ENCODE measurements around the gene ABCG1.

Gene ABCG1

GRCh38 chr21:42195378-42196031 lies 23.4 kb upstream of the ABCG1 start:
- CTCF ChIA-PET, result no interaction called here
- POLR2A ChIA-PET, result no interaction called here
- no peak for DNase-seq (ENCODE audit: extremely low spot score)
- TF ChIP-seq TARDBP (IDR thresholded peaks at IDR 0.05) (no peak), HDGF (IDR thresholded peaks at IDR 0.05; ENCODE audit: borderline replicate concordance) (no peak), ZNF384 (IDR thresholded peaks at IDR 0.05) (no peak), BHLHE40 (IDR thresholded peaks at IDR 0.05; ENCODE audit: borderline replicate concordance) (no peak), NFRKB (IDR thresholded peaks at IDR 0.05) (no peak), ARNT (IDR thresholded peaks at IDR 0.05) (no peak), FOXA1 (IDR thresholded peaks at IDR 0.05) (no peak), LEF1 (IDR thresholded peaks at IDR 0.05; ENCODE audit: borderline replicate concordance) (no peak), CTBP1 (IDR thresholded peaks at IDR 0.05; ENCODE audit: borderline replicate concordance) (no peak), L3MBTL2 (conservative IDR thresholded peaks at IDR 0.05) (no peak), FOXM1 (IDR thresholded peaks at IDR 0.05; ENCODE audit: borderline replicate concordance) (no peak)

- POLR2A ChIA-PET, result interaction anchor here (1.2 kb wide), 1 partner anchor 8 kb away, joined by 3 read pairs; no protein-coding TSS in a partner anchor
- CTCF ChIA-PET, result interaction anchor here (1.2 kb wide), 1 partner anchor 59 kb away, joined by 5 read pairs; no protein-coding TSS in a partner anchor
- DNase-seq (ENCODE audit: extremely low spot score), result no peak
- no peak for TF ChIP-seq HDGF (IDR thresholded peaks at IDR 0.05; ENCODE audit: borderline replicate concordance)
- no peak for TF ChIP-seq L3MBTL2 (conservative IDR thresholded peaks at IDR 0.05)
- TF ChIP-seq FOXM1 (IDR thresholded peaks at IDR 0.05; ENCODE audit: borderline replicate concordance), result no peak
- no peak for TF ChIP-seq ARNT (IDR thresholded peaks at IDR 0.05)
Measured at GRCh38 chr21:42198929-42199867, 19.7 kb upstream of the ABCG1 start.

GRCh38 chr21:42199868-42200463 lies 19.0 kb upstream of the ABCG1 start:
- POLR2A ChIA-PET, result interaction anchor here (1.2 kb wide), 1 partner anchor 9 kb away, joined by 3 read pairs; no protein-coding TSS in a partner anchor
- no peak for DNase-seq (ENCODE audit: extremely low spot score)
- CTCF ChIA-PET, result interaction anchor here (1.2 kb wide), 1 partner anchor 59 kb away, joined by 5 read pairs; no protein-coding TSS in a partner anchor
- TF ChIP-seq ARNT (IDR thresholded peaks at IDR 0.05), result no peak
- TF ChIP-seq CTBP1 (IDR thresholded peaks at IDR 0.05; ENCODE audit: borderline replicate concordance), result no peak
- no peak for TF ChIP-seq L3MBTL2 (conservative IDR thresholded peaks at IDR 0.05)
- TF ChIP-seq, protein P1, sequence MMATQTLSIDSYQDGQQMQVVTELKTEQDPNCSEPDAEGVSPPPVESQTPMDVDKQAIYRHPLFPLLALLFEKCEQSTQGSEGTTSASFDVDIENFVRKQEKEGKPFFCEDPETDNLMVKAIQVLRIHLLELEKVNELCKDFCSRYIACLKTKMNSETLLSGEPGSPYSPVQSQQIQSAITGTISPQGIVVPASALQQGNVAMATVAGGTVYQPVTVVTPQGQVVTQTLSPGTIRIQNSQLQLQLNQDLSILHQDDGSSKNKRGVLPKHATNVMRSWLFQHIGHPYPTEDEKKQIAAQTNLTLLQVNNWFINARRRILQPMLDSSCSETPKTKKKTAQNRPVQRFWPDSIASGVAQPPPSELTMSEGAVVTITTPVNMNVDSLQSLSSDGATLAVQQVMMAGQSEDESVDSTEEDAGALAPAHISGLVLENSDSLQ (IDR thresholded peaks at IDR 0.05), result no peak
- no peak for TF ChIP-seq NFRKB (IDR thresholded peaks at IDR 0.05)
- TF ChIP-seq TARDBP (IDR thresholded peaks at IDR 0.05), result no peak
- TF ChIP-seq FOXM1 (IDR thresholded peaks at IDR 0.05; ENCODE audit: borderline replicate concordance), result no peak
- TF ChIP-seq ELF4 (IDR thresholded peaks at IDR 0.05), result no peak
- no peak for TF ChIP-seq FOXA1 (IDR thresholded peaks at IDR 0.05)
- no peak for TF ChIP-seq HDGF (IDR thresholded peaks at IDR 0.05; ENCODE audit: borderline replicate concordance)
- no peak for TF ChIP-seq SP1 (IDR thresholded peaks at IDR 0.05)
- TF ChIP-seq LEF1 (IDR thresholded peaks at IDR 0.05; ENCODE audit: borderline replicate concordance), result no peak
- no peak for TF ChIP-seq SUZ12 (IDR thresholded peaks at IDR 0.05)
- TF ChIP-seq FOXK2 (IDR thresholded peaks at IDR 0.05), result no peak
- TF ChIP-seq ZNF384 (IDR thresholded peaks at IDR 0.05), result no peak

DNA sequence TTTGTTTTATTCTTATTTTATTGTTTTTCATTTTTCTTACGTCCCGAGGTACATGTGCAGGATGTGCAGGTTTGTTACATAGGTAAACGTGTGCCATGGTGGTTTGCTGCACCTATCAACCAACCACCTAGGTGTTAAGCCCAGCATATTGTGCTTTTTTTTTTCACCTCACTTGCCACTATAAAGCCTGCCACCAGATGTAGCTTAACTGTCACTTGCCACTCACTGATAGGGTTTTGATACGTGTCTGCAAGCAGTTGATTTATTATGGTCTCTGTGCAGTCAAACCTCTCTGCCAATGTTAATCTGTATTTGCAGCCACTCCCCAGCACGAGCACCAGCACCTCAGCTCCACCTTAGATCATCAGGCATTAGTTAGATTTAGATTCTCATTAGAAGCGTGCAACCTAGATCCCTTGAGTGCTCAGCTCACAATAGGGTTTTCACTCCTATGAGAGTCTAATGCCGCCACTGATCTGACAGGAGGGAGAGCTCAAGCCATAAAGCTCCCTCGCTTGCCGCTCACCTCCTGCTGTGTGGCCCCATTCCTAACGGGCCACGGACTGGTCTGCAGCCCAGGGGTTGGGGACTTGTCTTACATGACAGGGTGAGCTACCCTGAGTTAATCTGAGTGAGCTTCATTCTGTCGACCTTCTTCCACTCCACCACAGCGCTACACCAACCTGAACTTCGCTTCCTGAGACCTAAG lies 17.9 kb upstream of the ABCG1 start:
- ChIA-PET POLR2A (no interaction called here), CTCF (interaction anchor here (1.1 to 1.2 kb wide), 2 partner anchors 37 to 58 kb away, joined by 3 to 6 read pairs; no protein-coding TSS in a partner anchor)
- DNase-seq (ENCODE audit: extremely low spot score), result no peak
- TF ChIP-seq CTBP1 (IDR thresholded peaks at IDR 0.05; ENCODE audit: borderline replicate concordance) (no peak), L3MBTL2 (conservative IDR thresholded peaks at IDR 0.05) (no peak), BHLHE40 (IDR thresholded peaks at IDR 0.05; ENCODE audit: borderline replicate concordance) (no peak)
- TF ChIP-seq, protein P1 (IDR thresholded peaks at IDR 0.05), result peak; percentile 80

DNA sequence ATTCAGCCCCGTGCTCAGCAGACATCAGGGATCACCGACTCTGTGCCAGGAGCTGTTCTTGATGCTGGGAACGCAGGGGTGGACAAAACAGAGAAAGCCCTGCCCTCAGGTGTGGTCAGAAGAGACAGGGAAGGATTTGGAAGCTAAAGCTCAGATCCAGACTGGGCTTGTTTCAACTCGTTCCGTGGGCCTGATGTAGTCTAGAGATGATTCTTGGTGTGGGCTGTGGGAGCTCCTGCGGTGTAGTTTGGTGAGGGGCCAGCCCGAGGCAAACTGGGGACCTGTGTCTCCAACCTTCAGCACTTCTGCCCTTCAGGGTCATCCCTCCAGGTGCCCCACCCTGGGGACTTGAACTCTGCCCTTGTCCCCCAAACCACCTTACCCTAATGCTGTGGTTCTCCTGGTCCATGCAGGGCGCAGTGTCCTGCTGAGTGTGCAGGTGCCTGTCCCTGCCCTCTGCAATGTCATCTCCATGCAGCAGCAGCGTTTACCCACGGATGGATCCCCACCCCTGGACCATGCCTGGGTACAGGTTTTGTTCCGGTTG lies 17.3 kb upstream of the ABCG1 start:
- no peak for DNase-seq (ENCODE audit: extremely low spot score)
- ChIA-PET POLR2A (no interaction called here), CTCF (interaction anchor here (1.1 to 1.2 kb wide), 2 partner anchors 37 to 57 kb away, joined by 3 to 6 read pairs; no protein-coding TSS in a partner anchor)
- TF ChIP-seq FOXM1 (IDR thresholded peaks at IDR 0.05; ENCODE audit: borderline replicate concordance) (no peak), SP1 (IDR thresholded peaks at IDR 0.05) (no peak), SUZ12 (IDR thresholded peaks at IDR 0.05) (no peak), LEF1 (IDR thresholded peaks at IDR 0.05; ENCODE audit: borderline replicate concordance) (no peak), ARNT (IDR thresholded peaks at IDR 0.05) (no peak), HDGF (IDR thresholded peaks at IDR 0.05; ENCODE audit: borderline replicate concordance) (no peak), L3MBTL2 (conservative IDR thresholded peaks at IDR 0.05) (no peak), FOXA1 (IDR thresholded peaks at IDR 0.05) (no peak), BHLHE40 (IDR thresholded peaks at IDR 0.05; ENCODE audit: borderline replicate concordance) (no peak), ZNF384 (IDR thresholded peaks at IDR 0.05) (no peak), NFRKB (IDR thresholded peaks at IDR 0.05) (no peak), CTBP1 (IDR thresholded peaks at IDR 0.05; ENCODE audit: borderline replicate concordance) (no peak), ELF4 (IDR thresholded peaks at IDR 0.05) (no peak), TARDBP (IDR thresholded peaks at IDR 0.05) (no peak), FOXK2 (IDR thresholded peaks at IDR 0.05) (no peak)
- TF ChIP-seq, protein P1 (IDR thresholded peaks at IDR 0.05), result no peak

Data from HEK293T (cell line).